Gastroesophageal sphincter (tissue), 2 donors: Measurements from ENCODE around the gene TBC1D13.
"Not testable (repeated sequence)": the region's sequence is repeated elsewhere in the genome, so short reads cannot be mapped to it uniquely, and the experiment has no call there.

Experiments
- EP300 ChIP-seq: sonication (generic); formaldehyde crosslinking; IDR thresholded peaks from one replicate; pipeline ENCODE4 v1.6.1; 2017; ENCODE audit warnings: antibody characterized with exemption, mild to moderate bottlenecking
- POLR2A ChIP-seq, 2 donors: fragments of 450-650 bp; IDR thresholded peaks; one replicate each; pipeline ENCODE4 v1.6.1; 2017; ENCODE audit warnings: antibody characterized with exemption in 2 of 2, mild to moderate bottlenecking in 2 of 2, moderate library complexity in 1 of 2

- TF ChIP-seq POLR2A (IDR thresholded peaks at IDR 0.05); EP300: not testable (repeated sequence)
These were observed 65.6 kb downstream of the TBC1D13 start for GRCh38 chr9:128852646-128853045.
